Mesenchymal stem cell (in vitro differentiated cells and primary cell): Measurements from ENCODE around the gene RPS3A.
"Not testable (repeated sequence)": the region's sequence is repeated elsewhere in the genome, so short reads cannot be mapped to it uniquely, and the experiment has no call there.

Experiments
- DNase-seq: peaks from one replicate; pipeline ENCODE4 v3.0.0-alpha.2; 2013
- H2AFZ ChIP-seq: one replicate; pipeline ENCODE4 v1.6.1; 2013; ENCODE audit warnings: low read depth, mild to moderate bottlenecking, control low read depth, inconsistent platforms, low read length, moderate library complexity
- H2AK5ac ChIP-seq: 2 replicates; pipeline ENCODE4 v1.6.1; 2013; ENCODE audit warnings: low read length, moderate library complexity, mild to moderate bottlenecking, inconsistent platforms; ENCODE audit not compliant: severe bottlenecking
- H2BK120ac ChIP-seq: one replicate; pipeline ENCODE4 v1.6.1; 2013; ENCODE audit warnings: low read depth, mild to moderate bottlenecking, inconsistent platforms, low read length, moderate library complexity
- H2BK12ac ChIP-seq, 2 experiments: one replicate each; pipeline ENCODE4 v1.6.1; 2013; ENCODE audit warnings: inconsistent platforms in 2 of 2, low read length in 2 of 2, mild to moderate bottlenecking in 2 of 2, moderate library complexity in 2 of 2, control low read depth in 1 of 2
- H2BK15ac ChIP-seq: one replicate; pipeline ENCODE4 v1.6.1; 2013; ENCODE audit warnings: mild to moderate bottlenecking, low read depth, inconsistent platforms; ENCODE audit not compliant: poor library complexity, severe bottlenecking
- H2BK5ac ChIP-seq: 2 replicates; pipeline ENCODE4 v1.6.1; 2013; ENCODE audit warnings: low read depth, mild to moderate bottlenecking, low read length, control low read depth, inconsistent platforms; ENCODE audit not compliant: poor library complexity, severe bottlenecking
- H3K14ac ChIP-seq, 2 experiments: one replicate each; pipeline ENCODE4 v1.6.1; 2013; ENCODE audit warnings: inconsistent platforms in 2 of 2, low read length in 2 of 2, control low read depth in 1 of 2, mild to moderate bottlenecking in 1 of 2, moderate library complexity in 1 of 2
- H3K18ac ChIP-seq, 2 experiments: one replicate each; pipeline ENCODE4 v1.6.1; 2013; ENCODE audit warnings: inconsistent platforms in 2 of 2, low read length in 2 of 2, control low read depth in 1 of 2, low read depth in 1 of 2, mild to moderate bottlenecking in 1 of 2
- H3K23ac ChIP-seq, 2 experiments: one replicate each; pipeline ENCODE4 v1.6.1; 2013; ENCODE audit warnings: inconsistent platforms in 2 of 2, low read length in 2 of 2, mild to moderate bottlenecking in 2 of 2, moderate library complexity in 2 of 2, control low read depth in 1 of 2
- H3K27ac ChIP-seq: 2 replicates; pipeline ENCODE4 v1.5.1; 2013; ENCODE audit warnings: mild to moderate bottlenecking, moderate library complexity, low read length, control low read depth, inconsistent platforms; ENCODE audit not compliant: poor library complexity, severe bottlenecking
- H3K27me3 ChIP-seq, 2 experiments: 2 replicates each; pipeline versions ENCODE4 v1.6.1 to v1.7.0; 2013; ENCODE audit warnings: low read length in 2 of 2, mild to moderate bottlenecking in 2 of 2, moderate library complexity in 2 of 2, control low read depth in 1 of 2, inconsistent platforms in 1 of 2; ENCODE audit not compliant: control insufficient read depth in 1 of 2, insufficient read depth in 1 of 2
- H3K36me3 ChIP-seq, 2 experiments: 2 replicates each; pipeline versions ENCODE4 v1.6.1 to v1.7.0; 2013; ENCODE audit warnings: low read length in 2 of 2, control low read depth in 1 of 2, inconsistent platforms in 1 of 2, low read depth in 1 of 2, mild to moderate bottlenecking in 1 of 2; ENCODE audit not compliant: insufficient read depth in 2 of 2, control insufficient read depth in 1 of 2
- H3K4ac ChIP-seq, 2 experiments: one replicate each; pipeline ENCODE4 v1.6.1; 2013; ENCODE audit warnings: inconsistent platforms in 2 of 2, low read length in 2 of 2, mild to moderate bottlenecking in 2 of 2, moderate library complexity in 2 of 2, control low read depth in 1 of 2, low read depth in 1 of 2
- H3K4me1 ChIP-seq: 2 replicates; pipeline ENCODE4 v1.6.1; 2013; ENCODE audit warnings: low read depth, low read length, control low read depth; ENCODE audit not compliant: control insufficient read depth, insufficient read depth
- H3K4me2 ChIP-seq: 2 replicates; pipeline ENCODE4 v1.6.1; 2013; ENCODE audit warnings: low read length, mild to moderate bottlenecking, inconsistent platforms; ENCODE audit not compliant: poor library complexity, severe bottlenecking
- H3K4me3 ChIP-seq, 2 experiments: 2 replicates each; pipeline versions ENCODE4 v1.5.1 to v1.7.0; 2013; ENCODE audit warnings: low read length in 2 of 2, mild to moderate bottlenecking in 2 of 2, control low read depth in 1 of 2, low read depth in 1 of 2; ENCODE audit not compliant: insufficient read depth in 1 of 2
- H3K79me1 ChIP-seq: replicated peaks from 2 replicates; pipeline ENCODE4 v1.6.1; 2013; ENCODE audit warnings: mild to moderate bottlenecking, control low read depth, low read length, inconsistent platforms; ENCODE audit not compliant: poor library complexity, severe bottlenecking
- H3K9ac ChIP-seq: 2 replicates; pipeline ENCODE4 v1.7.0; 2013; ENCODE audit warnings: mild to moderate bottlenecking, low read length, moderate library complexity
- H3K9me3 ChIP-seq: 2 replicates; pipeline ENCODE4 v1.7.0; 2013; ENCODE audit warnings: mild to moderate bottlenecking, low read length; ENCODE audit not compliant: control insufficient read depth
- H4K8ac ChIP-seq: one replicate; pipeline ENCODE4 v1.6.1; 2013; ENCODE audit warnings: inconsistent platforms, mild to moderate bottlenecking, low read length, moderate library complexity
- H4K91ac ChIP-seq: one replicate; pipeline ENCODE4 v1.6.1; 2013; ENCODE audit warnings: mild to moderate bottlenecking, low read length, inconsistent platforms
- WGBS: methylation state at CpG from one replicate; pipeline ENCODE4 v1.1.7; 2013; ENCODE audit warnings: mixed read lengths; 5-methylcytosine and 5-hydroxymethylcytosine counted together

Gene RPS3A

GRCh38 chr4:151067316-151067970 is 32.0 kb upstream of the RPS3A start:
- H3K4me3 ChIP-seq = no peak overlapping the region
- H3K9ac ChIP-seq = no peak overlapping the region
- no peak overlapping the region for H2BK12ac ChIP-seq
- no peak overlapping the region for H2BK15ac ChIP-seq
- no peak overlapping the region for H3K18ac ChIP-seq
- H3K4me2 ChIP-seq = no peak overlapping the region
- no peak overlapping the region for H2AK5ac ChIP-seq
- H3K27ac ChIP-seq = no peak overlapping the region
- no peak for DNase-seq
- no peak overlapping the region for H2BK5ac ChIP-seq
- H3K14ac ChIP-seq = no peak overlapping the region
- H3K79me1 ChIP-seq = no peaks in the 10 kb centered on the region
- no peak overlapping the region for H4K91ac ChIP-seq
- H3K4ac ChIP-seq = no peak overlapping the region
- no peaks in the 10 kb centered on the region for H3K36me3 ChIP-seq
- H2BK120ac ChIP-seq = no peak overlapping the region
- no peak overlapping the region for H2AFZ ChIP-seq
- H3K27me3 ChIP-seq = no peaks in the 10 kb centered on the region
- no peaks in the 10 kb centered on the region for H3K9me3 ChIP-seq
- no peaks in the 10 kb centered on the region for H3K4me1 ChIP-seq
- WGBS = 79% methylated on average over 2 of the region's 5 CpGs
- H4K8ac ChIP-seq = no peak overlapping the region
- no peak overlapping the region for H3K23ac ChIP-seq

- no peaks in the 10 kb centered on the region for H3K79me1 ChIP-seq
- H3K36me3 ChIP-seq = no peaks in the 10 kb centered on the region
- no peak overlapping the region for H3K4ac ChIP-seq
- H2AK5ac ChIP-seq = no peak overlapping the region
- no peak overlapping the region for H2BK15ac ChIP-seq
- H2AFZ ChIP-seq = no peak overlapping the region
- H3K4me1 ChIP-seq = no peaks in the 10 kb centered on the region
- no peak overlapping the region for H2BK5ac ChIP-seq
- H4K91ac ChIP-seq = no peak overlapping the region
- no peak overlapping the region for H3K9ac ChIP-seq
- no peak overlapping the region for H3K14ac ChIP-seq
- no peak overlapping the region for H3K27ac ChIP-seq
- no peaks in the 10 kb centered on the region for H3K9me3 ChIP-seq
- no peak overlapping the region for H3K4me3 ChIP-seq
- H3K4me2 ChIP-seq = no peak overlapping the region
- no peak for DNase-seq
- no peaks in the 10 kb centered on the region for H3K27me3 ChIP-seq
- H2BK12ac ChIP-seq = no peak overlapping the region
- H4K8ac ChIP-seq = no peak overlapping the region
- H2BK120ac ChIP-seq = no peak overlapping the region
- H3K18ac ChIP-seq = no peak overlapping the region
- no peak overlapping the region for H3K23ac ChIP-seq
Measured at GRCh38 chr4:151074416-151074916, 25.0 kb upstream of the RPS3A start.

- WGBS = 90% methylated on average over 2 of the region's 2 CpGs
- H3K4ac ChIP-seq, H3K36me3 ChIP-seq, H3K23ac ChIP-seq, H3K27ac ChIP-seq, H2BK5ac ChIP-seq, H3K79me1 ChIP-seq, H3K18ac ChIP-seq, H3K4me3 ChIP-seq, H2BK15ac ChIP-seq, H3K27me3 ChIP-seq, H3K4me2 ChIP-seq, H3K14ac ChIP-seq, H3K9me3 ChIP-seq, H2BK120ac ChIP-seq, H2BK12ac ChIP-seq, H2AK5ac ChIP-seq, H4K8ac ChIP-seq, H2AFZ ChIP-seq, H4K91ac ChIP-seq, DNase-seq, H3K4me1 ChIP-seq, H3K9ac ChIP-seq: not testable (repeated sequence)
Measured at GRCh38 chr4:151077978-151078377, 21.4 kb upstream of the RPS3A start.

GRCh38 chr4:151087467-151087866 is 12.0 kb upstream of the RPS3A start:
- Histone ChIP-seq H2BK12ac (no peak overlapping the region), H2BK15ac (no peak overlapping the region), H3K4ac (no peak overlapping the region), H3K9ac (no peak overlapping the region), H3K4me3 (no peak overlapping the region), H3K36me3 (no peaks in the 10 kb centered on the region), H2AK5ac (no peak overlapping the region), H2AFZ (no peak overlapping the region), H3K27me3 (no peaks in the 10 kb centered on the region), H3K79me1 (no peaks in the 10 kb centered on the region), H2BK5ac (no peak overlapping the region), H3K18ac (no peak overlapping the region), H4K8ac (no peak overlapping the region), H3K23ac (no peak overlapping the region), H3K4me2 (no peak overlapping the region), H2BK120ac (no peak overlapping the region), H4K91ac (no peak overlapping the region), H3K14ac (no peak overlapping the region), H3K27ac (no peak overlapping the region), H3K4me1 (no peaks in the 10 kb centered on the region), H3K9me3 (no peaks in the 10 kb centered on the region)
- DNase-seq = no peak
- 89% methylated on average over 8 of the region's 8 CpGs for WGBS
